AG08395 (cell line): ENCODE results near the gene DUOX2.
"Not testable (repeated sequence)": the region's sequence is repeated elsewhere in the genome, so short reads cannot be mapped to it uniquely, and the experiment has no call there.

Experiments used
- DNase-seq: peaks from one replicate; pipeline ENCODE4 v3.0.0; 2012; ENCODE audit warnings: mixed read lengths, low spot score

The DUOX2 gene

DNA sequence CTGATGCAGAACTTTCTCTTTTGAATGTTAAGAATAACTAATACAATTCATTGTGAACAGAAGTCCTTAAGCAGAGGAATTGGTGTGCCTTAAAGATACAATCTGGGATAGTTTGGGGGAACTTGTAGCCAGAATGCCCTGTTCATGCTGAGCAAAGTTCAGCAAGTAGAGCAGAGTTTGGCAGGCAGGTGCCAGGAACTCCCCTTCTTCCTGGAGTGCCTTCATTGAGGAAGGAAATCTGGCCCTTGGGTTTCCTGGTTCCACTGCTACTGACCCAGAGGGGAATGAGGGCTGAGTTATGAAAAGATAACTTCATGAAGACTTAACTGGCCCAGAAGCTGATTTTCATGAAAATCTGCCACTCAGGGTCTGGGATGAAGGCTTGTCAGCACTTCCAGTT is 40.4 kb downstream of the DUOX2 start:
- DNase-seq, result not testable (repeated sequence)

DNA sequence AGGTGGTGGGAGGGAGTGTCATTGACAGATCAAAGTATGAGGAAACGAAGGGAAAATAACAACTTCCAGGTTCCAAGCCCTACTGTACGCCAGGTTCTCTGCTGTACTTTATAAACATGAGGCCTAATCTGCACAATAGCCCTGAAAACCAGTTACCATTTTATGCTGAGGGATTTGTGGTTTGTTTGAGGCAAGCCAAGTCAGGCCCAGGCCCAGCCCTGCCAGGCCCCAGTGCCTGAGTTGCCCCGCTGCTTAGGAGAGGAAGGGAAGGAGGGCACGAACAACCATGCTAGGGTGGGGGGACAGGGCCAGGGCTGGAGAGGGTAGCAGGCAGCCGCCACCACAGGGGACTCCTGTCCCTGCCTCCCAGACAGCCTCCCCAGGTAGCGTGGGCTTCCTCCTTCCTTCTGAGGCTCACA is 44.0 kb downstream of the DUOX2 start:
- DNase-seq, result not testable (repeated sequence)

DNA sequence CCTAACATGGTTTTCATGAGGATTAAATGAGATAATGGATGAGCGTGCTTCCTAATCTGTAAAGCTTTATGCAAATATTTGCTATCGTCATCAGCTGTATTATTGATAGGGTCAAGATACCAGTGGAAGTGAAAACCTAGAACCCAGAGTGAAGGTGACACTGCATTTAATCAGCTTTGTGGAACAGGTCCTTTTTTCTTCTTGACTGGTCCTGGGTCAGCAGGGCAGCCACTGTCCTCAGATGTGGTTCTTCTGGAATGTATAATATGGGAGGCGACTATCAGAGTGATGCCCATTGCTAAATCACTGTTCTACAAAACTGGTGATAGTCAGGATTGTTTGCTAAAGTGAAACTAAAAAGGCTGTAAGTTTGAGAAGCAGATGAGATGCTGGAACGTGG is 49.6 kb downstream of the DUOX2 start:
- no peak for DNase-seq

DNA sequence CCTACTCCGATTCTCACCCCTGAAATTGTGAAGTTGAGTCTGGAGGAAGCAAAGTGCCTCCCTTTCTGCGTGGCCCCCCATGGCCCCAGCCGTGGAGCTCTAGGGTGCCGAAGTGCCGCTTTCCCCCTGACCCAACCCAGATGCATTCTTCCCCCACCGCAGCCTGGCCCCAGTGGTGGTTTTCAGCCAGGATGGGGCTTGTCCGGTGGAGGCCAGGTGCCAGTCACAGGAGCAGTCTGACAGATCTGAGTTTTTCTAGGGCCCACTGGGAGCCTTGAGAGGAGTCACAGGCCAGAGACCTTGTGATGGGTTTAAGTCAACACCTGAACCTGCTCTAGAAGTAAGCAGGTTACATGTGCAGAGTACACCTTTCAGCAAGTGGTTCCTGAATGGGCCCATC is 51.7 kb downstream of the DUOX2 start:
- not testable (repeated sequence) for DNase-seq

DNA sequence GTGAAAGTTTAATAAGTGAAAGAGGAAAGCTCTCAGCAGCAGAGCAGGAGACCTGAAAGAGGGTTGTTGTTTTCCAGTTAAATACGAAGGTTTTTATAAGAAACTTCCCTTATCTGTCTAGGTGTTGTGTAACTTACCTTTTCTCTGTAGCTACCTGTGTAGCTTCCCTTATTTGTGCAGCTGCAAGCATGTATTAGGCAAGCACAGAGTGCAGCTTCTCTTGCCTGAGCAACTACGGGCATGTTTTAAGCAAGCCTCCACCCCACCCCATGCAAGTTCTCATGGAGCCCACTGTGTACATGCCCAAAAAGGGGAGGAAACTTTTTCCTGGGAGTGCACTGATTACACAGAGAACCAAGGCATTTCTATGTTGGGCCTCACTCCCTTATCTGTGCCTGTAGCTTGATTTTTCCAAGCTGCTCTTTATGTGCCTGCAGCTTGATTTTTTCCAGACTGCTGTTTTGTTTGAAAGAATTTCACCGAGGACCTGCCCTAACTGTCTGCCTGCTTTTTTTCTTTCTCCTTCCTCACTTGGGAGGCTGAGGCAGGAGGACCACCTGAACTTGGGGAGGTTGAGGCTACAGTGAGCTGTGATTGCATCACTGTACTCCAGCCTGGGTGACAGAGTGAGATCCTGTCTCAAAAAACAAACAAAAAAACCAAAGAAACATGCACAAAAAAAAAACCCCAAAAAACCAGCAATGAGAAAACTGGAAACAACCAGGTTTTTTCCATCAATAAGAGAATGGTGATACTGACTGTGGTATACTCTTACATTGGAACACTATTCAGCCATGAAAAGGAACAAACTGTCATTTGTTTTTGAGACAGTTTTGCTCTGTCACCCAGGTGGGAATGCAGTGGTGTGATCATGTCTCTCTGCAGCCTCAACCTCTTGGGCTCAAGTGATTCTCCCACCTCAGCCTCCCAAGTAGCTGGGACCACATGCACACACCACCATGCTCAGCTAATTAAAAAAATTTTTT is 55.0 kb downstream of the DUOX2 start:
- not testable (repeated sequence) for DNase-seq

DNA sequence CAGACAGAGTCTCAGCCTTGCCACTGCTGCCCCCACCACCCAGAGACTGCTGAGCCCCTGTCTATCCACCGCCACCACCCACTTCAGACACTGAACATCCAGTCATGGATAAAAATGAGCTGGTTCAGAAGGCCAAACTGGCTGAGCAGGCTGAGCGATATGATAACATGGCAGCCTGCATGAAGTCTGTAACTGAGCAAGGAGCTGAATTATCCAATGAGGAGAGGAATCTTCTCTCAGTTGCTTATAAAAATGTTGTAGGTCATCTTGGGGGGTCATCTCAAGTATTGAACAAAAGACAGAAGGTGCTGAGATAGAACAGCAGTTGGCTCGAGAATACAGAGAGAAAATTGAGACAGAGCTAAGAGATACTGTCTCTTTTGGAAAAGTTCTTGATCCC is 61.3 kb downstream of the DUOX2 start:
- DNase-seq, result not testable (repeated sequence)

DNA sequence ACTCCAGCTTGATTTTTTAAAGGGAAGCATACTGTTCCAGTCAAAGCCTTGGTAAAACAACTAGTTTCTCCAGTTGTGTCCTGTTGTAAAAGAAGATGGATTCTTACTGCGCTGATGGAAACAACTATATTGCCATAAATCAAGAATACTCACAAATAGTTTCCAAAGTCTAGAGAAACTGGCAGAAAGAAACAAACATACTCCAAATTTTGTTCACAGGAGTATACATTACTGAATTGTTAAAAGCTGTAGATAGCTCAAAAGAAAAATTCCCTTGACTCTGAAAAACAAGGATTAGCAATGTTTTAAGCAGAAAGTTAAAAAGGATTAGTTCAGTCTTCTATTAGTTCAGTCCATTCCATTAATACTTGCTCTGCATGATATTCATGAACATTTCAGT is 63.4 kb downstream of the DUOX2 start:
- DNase-seq, result no peak

DNA sequence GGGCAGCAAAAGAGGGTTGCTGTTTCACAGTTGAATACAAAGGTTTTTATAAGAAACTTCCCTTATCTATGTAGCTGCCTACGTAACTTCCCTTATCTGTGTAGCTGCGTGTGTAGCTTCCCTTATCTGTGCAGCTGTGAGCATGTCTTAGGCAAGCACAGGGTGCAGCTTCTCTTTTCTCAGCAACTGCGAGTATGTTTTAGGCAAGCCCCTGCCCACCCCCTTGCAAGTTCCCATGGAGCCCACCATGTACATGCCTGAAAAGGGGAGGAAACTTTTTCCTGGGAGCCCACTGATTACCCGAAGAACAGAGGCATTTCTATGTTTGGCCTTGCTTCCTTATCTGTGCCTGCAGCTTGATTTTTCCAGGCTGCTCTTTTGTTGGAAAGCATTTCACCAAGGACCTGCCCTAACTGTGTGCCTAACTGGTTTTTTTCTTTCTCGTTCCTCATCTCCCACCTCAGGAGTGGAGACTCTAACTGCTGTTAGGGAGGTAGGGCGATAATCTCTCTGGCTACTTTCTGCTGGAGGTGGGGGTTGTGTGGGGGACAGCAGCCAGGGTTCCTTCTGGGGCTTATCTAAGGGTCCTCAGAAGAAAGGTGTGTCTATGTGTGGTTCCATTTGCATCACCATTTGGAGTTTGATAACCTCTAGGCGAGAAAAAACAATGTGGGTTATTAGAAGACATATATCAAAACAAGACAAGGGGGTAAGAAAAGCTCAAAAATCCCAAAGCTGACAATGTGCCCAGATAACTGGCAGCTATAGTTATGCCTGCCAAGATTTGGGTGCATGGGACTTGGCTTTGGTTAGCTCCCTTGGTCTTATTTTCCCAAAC is 65.0 kb downstream of the DUOX2 start:
- no peak for DNase-seq

DNA sequence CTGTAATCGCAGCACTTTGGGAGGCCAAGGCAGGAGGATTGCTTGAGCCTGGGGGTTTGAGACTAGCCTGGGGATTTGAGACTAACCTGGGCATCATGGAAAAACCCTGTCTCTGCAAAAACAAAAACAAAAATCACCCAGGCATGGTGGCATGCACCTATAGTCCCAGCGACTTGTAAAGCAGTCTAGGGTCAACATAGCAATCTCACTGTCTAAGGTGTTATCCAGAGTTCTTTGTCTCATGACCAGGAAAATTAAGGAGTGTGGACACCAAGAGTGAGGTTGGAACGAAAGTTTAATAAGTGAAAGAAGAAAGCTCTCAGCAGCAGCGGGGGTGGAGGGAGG is 65.6 kb downstream of the DUOX2 start:
- DNase-seq, result not testable (repeated sequence)

DNA sequence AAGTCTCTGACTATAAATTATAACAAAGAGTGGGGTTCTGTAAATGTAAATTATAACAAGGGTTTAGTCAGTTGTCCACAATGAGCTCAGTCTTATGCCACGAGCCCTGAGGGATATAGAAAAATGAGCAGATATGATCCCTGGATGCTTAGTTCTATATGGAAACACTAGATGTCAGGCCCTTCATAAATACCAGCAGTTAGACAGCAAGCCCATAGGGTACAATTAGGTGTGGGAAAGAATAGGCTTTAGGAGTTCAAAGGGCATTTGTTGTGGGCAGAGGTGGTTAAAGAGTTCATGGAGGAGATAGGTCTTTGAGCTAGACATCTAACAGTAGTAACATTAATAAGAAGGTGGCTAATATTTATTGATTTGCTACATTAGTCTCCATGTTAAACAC is 69.7 kb downstream of the DUOX2 start:
- DNase-seq, result not testable (repeated sequence)

DNA sequence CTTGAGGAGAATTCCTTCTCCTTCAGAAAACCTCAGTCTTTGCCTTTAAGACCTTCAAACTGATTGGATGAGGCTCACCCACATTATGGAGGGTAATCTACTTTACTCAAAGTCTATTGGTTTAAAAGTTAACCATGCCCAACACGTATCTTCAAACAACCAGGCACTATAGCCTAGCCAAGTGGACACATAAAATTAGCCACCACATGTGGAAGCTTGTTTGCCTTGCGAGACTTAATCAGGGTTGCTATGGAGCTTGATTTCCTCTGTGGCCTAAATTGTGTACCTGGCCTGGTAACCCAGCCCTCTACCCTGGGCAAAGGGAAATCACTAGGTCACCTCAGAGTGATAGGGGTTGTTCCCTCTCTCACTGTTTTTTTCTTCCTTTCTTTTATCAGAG is 71.1 kb downstream of the DUOX2 start:
- DNase-seq, result not testable (repeated sequence)
